ENCODE measurements around the gene NCS1. TPM values are rescaled to one million over a fixed set of nuclear protein-coding genes. Genes with fewer than 3 reads are reported as not detected.

The NCS1 gene
- total RNA-seq, 2 donors from 2014 or later = 50.8 to 58.3 TPM

- ATAC-seq (ENCODE audit: insufficient number of reproducible peaks, low FRiP score, low read depth) = no peak
- no peaks in the 10 kb centered on the region for H3K9me3 ChIP-seq
- peaks cover 0 to 17% of the 10 kb centered on the region in 2 donors for H3K4me1 ChIP-seq (ENCODE audit: control insufficient read depth in 1 of 2, low read depth in 2 of 2)
- TF ChIP-seq, protein P1, sequence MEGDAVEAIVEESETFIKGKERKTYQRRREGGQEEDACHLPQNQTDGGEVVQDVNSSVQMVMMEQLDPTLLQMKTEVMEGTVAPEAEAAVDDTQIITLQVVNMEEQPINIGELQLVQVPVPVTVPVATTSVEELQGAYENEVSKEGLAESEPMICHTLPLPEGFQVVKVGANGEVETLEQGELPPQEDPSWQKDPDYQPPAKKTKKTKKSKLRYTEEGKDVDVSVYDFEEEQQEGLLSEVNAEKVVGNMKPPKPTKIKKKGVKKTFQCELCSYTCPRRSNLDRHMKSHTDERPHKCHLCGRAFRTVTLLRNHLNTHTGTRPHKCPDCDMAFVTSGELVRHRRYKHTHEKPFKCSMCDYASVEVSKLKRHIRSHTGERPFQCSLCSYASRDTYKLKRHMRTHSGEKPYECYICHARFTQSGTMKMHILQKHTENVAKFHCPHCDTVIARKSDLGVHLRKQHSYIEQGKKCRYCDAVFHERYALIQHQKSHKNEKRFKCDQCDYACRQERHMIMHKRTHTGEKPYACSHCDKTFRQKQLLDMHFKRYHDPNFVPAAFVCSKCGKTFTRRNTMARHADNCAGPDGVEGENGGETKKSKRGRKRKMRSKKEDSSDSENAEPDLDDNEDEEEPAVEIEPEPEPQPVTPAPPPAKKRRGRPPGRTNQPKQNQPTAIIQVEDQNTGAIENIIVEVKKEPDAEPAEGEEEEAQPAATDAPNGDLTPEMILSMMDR (IDR thresholded peaks at IDR 0.05) = no peak
- DNase-seq (ENCODE audit: low spot score) = no peak
- no peaks in the 10 kb centered on the region for H3K36me3 ChIP-seq
- H3K27ac ChIP-seq = no peak overlapping the region
- no peaks in the 10 kb centered on the region for H3K27me3 ChIP-seq (replicated peaks; ENCODE audit: insufficient read depth)
- H3K4me3 ChIP-seq = no peak overlapping the region
Measured at GRCh38 chr9:130244548-130245165, 72.5 kb downstream of the NCS1 start.

DNA sequence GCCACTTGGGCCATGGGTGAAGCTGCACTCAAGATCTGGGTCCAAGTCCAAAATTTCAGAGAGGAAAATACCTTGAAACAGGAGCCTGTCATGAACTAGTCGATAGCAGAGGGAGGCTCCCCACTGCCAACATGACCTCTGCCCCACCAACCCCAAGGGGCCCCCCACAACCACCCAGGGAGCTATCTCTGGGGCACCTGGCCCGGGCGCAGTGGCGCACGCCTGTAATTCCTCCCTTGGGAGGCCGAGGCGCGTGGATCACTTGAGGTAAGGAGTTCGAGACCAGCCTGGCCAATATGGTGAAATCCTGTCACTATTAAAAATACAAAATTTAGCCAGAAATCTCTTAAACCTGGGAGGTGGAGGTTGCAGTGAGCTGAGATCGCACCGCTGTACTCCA is 73.3 kb downstream of the NCS1 start:
- TF ChIP-seq, protein P1 (IDR thresholded peaks at IDR 0.05) = no peak
- no peak overlapping the region for H3K27ac ChIP-seq
- peaks cover 0 to 17% of the 10 kb centered on the region in 2 donors for H3K4me1 ChIP-seq (ENCODE audit: control insufficient read depth in 1 of 2, low read depth in 2 of 2)
- H3K27me3 ChIP-seq (replicated peaks; ENCODE audit: insufficient read depth) = no peaks in the 10 kb centered on the region
- ATAC-seq (ENCODE audit: insufficient number of reproducible peaks, low FRiP score, low read depth) = no peak
- no peak for DNase-seq (ENCODE audit: low spot score)
- no peaks in the 10 kb centered on the region for H3K36me3 ChIP-seq
- no peak overlapping the region for H3K4me3 ChIP-seq
- no peaks in the 10 kb centered on the region for H3K9me3 ChIP-seq

DNA sequence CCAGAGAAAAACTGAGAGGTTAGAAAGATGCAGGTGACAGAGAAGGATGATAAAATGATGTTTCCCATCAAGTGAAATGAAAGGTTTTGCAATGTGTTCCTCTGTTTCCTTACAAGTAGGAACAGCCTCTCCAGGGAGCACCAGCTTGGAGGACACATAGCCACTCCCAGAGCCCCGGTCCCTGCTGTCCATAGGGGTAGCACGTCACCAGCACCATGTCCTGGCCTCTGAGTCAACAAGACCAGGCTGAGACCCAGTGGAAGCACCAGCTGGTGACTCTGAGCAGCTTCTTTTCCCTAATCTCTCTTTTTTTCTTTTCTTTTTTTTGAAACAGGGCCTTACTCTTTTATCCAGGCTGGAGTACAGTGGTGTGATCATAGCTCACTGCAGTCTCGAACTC is 73.9 kb downstream of the NCS1 start:
- TF ChIP-seq, protein P1 (IDR thresholded peaks at IDR 0.05) = no peak
- ATAC-seq (ENCODE audit: insufficient number of reproducible peaks, low FRiP score, low read depth) = no peak
- DNase-seq (ENCODE audit: low spot score) = no peak

GRCh38 chr9:130254747-130255630 is 82.8 kb downstream of the NCS1 start:
- H3K4me1 ChIP-seq (ENCODE audit: control insufficient read depth in 1 of 2, low read depth in 2 of 2) = peaks cover 0 to 4% of the 10 kb centered on the region in 2 donors
- H3K27me3 ChIP-seq (replicated peaks; ENCODE audit: insufficient read depth) = no peaks in the 10 kb centered on the region
- H3K4me3 ChIP-seq = no peak overlapping the region
- ATAC-seq (ENCODE audit: insufficient number of reproducible peaks, low FRiP score, low read depth) (no peak), DNase-seq (ENCODE audit: low spot score) (no peak)
- no peaks in the 10 kb centered on the region for H3K9me3 ChIP-seq
- H3K27ac ChIP-seq = no peak overlapping the region
- no peaks in the 10 kb centered on the region for H3K36me3 ChIP-seq
- TF ChIP-seq, protein P1 (IDR thresholded peaks at IDR 0.05) = no peak

More for the DNA sequence above, 73.9 kb downstream of the NCS1 start:
- Histone ChIP-seq H3K36me3 (no peaks in the 10 kb centered on the region), H3K27ac (no peak overlapping the region), H3K4me3 (no peak overlapping the region), H3K4me1 (ENCODE audit: control insufficient read depth in 1 of 2, low read depth in 2 of 2) (peaks cover 0 to 12% of the 10 kb centered on the region in 2 donors), H3K9me3 (no peaks in the 10 kb centered on the region), H3K27me3 (replicated peaks; ENCODE audit: insufficient read depth) (no peaks in the 10 kb centered on the region)

DNA sequence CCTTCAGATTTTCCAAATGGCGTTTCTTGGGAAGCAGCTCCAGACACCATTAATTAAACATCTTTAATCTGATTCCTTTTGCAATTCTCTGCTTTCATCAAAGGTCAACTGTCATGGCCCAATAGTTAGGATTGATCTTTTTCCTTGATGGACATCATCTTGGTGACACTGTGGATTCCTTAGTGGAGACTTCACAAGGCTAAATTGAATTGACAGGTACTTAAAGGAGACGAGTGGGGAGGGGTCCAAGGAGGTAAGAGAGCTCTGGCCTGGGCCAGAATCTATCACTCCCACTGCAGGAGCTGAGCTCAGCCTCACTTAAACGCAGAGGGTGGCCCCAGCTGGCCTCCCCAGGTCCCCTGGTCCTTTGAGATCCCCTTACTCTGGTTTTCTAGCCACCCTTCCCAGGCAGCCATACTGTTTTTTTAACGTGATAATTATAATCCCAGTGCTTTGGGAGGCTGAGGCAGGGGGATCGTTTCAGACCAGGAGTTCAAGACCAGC is 83.5 kb downstream of the NCS1 start:
- ATAC-seq (ENCODE audit: insufficient number of reproducible peaks, low FRiP score, low read depth) (no peak), DNase-seq (ENCODE audit: low spot score) (no peak)
- no peaks in the 10 kb centered on the region for H3K9me3 ChIP-seq
- no peak overlapping the region for H3K4me3 ChIP-seq
- H3K27ac ChIP-seq = no peak overlapping the region
- H3K4me1 ChIP-seq (ENCODE audit: control insufficient read depth in 1 of 2, low read depth in 2 of 2) = peaks cover 0 to 4% of the 10 kb centered on the region in 2 donors
- TF ChIP-seq, protein P1 (IDR thresholded peaks at IDR 0.05) = no peak
- H3K36me3 ChIP-seq = no peaks in the 10 kb centered on the region
- H3K27me3 ChIP-seq (replicated peaks; ENCODE audit: insufficient read depth) = no peaks in the 10 kb centered on the region

Data from thoracic aorta (tissue), 2 donors.